DOHH2 (cell line): Measurements from ENCODE around the gene PLSCR3.

Experiments
- EZH2phosphoT487 ChIP-seq: fragments of 200-600 bp; sonication (generic); IDR thresholded peaks from 2 replicates; pipeline ENCODE4 v1.6.1; 2017; ENCODE audit warnings: borderline replicate concordance, mild to moderate bottlenecking, antibody characterized with exemption, low read length, moderate library complexity, mixed read lengths
- TF ChIP-seq, protein P1 (sequence below): fragments of 200-600 bp; sonication (generic); IDR thresholded peaks from one replicate; pipeline ENCODE4 v1.5.1; 2014; ENCODE audit warnings: antibody characterized with exemption, mild to moderate bottlenecking, low read depth, low read length; ENCODE audit not compliant: poor library complexity, severe bottlenecking

DNA sequence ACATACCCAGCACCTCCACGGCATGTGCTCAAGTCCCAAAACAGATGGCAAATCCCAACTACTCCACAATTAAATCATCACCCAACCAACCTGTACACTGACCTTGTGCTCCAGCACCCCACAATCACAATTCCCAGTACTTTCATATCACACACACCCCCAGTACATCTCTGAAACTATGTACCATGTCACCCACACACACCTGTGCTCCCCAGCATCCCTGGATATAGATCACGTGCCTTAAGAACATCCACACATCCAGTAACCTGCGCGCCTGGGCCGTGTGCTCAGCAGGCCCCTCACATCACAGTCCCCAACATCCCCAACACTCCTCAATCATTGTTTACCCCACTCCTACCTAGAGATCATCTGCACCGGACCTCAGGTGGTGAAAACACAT lies 15.4 kb upstream of the PLSCR3 start:
- TF ChIP-seq, protein P1, sequence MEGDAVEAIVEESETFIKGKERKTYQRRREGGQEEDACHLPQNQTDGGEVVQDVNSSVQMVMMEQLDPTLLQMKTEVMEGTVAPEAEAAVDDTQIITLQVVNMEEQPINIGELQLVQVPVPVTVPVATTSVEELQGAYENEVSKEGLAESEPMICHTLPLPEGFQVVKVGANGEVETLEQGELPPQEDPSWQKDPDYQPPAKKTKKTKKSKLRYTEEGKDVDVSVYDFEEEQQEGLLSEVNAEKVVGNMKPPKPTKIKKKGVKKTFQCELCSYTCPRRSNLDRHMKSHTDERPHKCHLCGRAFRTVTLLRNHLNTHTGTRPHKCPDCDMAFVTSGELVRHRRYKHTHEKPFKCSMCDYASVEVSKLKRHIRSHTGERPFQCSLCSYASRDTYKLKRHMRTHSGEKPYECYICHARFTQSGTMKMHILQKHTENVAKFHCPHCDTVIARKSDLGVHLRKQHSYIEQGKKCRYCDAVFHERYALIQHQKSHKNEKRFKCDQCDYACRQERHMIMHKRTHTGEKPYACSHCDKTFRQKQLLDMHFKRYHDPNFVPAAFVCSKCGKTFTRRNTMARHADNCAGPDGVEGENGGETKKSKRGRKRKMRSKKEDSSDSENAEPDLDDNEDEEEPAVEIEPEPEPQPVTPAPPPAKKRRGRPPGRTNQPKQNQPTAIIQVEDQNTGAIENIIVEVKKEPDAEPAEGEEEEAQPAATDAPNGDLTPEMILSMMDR: no peak
- no peak for TF ChIP-seq EZH2phosphoT487
